Ramos (cell line): ENCODE results near the gene IL1R2.

Source experiments
- in situ Hi-C: fragments of 300-500 bp; cut with MboI; formaldehyde crosslinking; loops from one replicate; pipeline ENCODE4 v1.14.3; 2022; ENCODE audit warnings: low sequenced_read_pairs; ENCODE audit not compliant: unreplicated experiment

The IL1R2 gene

DNA sequence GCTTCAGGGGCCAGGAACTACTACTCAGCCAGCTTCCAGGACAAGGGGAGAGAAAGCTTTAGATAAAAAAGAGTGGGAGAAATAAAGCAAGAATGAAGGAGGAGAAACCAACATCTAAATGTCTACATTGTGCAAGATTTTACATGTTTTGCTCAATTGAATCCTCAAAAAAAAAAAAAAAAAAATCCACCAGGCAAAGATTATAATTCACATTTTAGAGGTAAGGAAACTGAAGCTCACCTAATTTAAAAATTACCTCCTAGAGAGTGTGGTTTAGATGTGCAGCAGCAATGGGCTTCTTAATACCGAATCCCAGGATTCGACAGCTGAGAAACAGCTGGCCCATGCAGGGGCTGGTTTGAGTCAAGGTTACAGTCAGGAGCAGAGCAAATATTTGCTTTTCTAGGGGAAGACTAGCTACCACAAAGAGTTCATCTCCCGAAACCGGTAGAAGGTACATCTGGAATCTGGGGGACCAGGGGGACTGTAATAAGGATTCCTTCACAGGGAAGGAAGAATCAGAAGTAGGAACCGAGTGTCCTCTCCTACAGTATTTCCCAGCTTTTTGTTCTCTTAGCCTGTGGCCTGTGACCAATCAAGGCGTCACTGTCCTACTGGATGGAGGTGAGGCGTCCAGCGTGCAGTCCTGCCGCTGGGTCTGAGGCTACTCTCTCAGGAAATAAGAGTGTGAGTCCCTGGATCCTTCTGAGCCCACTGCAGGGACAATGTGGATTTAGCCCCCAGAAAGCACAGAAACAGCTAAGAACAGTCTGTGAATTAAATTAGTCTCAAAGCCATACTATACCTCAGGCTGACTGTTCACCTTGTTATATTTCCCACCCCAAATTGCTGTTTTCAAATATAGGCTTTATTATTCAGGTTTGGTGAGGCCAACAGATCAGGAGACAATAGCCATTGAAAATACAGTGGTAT lies 42.3 kb downstream of the IL1R2 start:
- in situ Hi-C loops = no loop called here

GRCh38 chr2:102034683-102035548 lies 43.2 kb downstream of the IL1R2 start:
- in situ Hi-C loops = no loop called here

- in situ Hi-C loops = no loop called here
These were observed 45.9 kb downstream of the IL1R2 start for GRCh38 chr2:102037681-102038080.

- in situ Hi-C loops = no loop called here
These were observed 48.5 kb downstream of the IL1R2 start for GRCh38 chr2:102040229-102040628.

DNA sequence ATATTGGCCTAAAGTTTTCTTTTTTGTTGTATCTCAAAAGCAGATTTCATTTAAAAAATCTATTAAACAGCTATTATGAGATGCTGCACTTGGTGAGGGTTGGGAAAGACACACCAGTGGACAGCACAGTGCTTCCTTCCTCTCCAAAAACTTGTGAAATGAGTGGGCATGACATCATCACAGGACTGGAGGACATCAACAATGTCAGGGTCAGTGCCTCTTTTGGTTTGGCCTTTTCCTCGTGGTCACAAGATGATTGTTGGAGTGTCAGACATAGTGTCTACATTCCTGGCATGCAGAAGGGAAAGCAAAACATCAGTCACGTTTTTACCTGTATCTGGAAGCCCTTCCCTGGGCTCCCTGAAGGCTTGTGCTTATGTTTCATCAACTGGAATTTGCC lies 49.6 kb downstream of the IL1R2 start:
- in situ Hi-C loops = no loop called here

DNA sequence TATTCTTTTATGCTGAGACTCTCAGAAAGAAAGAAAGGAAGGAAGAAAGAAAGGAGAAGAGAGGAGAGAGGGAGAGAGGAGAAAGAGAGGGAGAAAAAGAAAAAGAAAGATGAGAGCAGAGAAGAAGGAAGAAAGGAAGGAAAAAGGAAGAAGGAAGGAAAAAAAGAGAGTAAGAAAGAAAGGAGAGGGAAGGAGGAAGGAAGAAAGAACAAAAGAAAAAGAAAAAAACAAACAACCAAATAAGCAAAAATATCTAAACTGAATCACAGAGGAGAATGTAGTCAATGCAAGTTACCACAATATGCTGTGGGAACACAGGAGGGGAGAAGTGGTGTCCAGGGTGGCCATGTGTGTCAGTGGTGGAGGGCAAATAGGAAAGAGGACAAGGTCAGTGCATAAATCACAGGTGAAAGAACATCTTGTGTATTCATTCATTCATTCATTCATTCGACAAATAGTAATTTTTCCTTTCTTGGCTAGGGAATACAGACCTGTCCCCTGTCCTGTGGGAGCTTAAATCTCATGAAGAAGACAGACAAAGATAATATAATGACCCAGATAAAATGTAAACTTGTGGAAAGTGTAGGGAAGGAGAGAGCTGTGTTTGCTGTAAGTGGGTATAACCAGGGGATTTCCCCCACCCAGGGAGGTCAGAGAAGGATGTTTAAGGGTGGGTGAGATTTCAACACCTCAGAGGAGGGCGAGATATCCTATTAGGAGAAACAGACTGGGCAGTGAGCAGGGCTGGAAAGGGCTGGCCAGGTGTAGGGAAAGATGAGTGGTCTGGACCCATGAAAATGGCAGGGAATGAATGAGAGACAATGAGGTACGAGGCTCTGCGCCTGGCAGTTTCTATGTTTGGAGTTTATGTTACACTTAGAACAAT lies 50.7 kb downstream of the IL1R2 start:
- in situ Hi-C loops = no loop called here

- in situ Hi-C loops = no loop called here
These were observed 51.8 kb downstream of the IL1R2 start for GRCh38 chr2:102043560-102043959.

DNA sequence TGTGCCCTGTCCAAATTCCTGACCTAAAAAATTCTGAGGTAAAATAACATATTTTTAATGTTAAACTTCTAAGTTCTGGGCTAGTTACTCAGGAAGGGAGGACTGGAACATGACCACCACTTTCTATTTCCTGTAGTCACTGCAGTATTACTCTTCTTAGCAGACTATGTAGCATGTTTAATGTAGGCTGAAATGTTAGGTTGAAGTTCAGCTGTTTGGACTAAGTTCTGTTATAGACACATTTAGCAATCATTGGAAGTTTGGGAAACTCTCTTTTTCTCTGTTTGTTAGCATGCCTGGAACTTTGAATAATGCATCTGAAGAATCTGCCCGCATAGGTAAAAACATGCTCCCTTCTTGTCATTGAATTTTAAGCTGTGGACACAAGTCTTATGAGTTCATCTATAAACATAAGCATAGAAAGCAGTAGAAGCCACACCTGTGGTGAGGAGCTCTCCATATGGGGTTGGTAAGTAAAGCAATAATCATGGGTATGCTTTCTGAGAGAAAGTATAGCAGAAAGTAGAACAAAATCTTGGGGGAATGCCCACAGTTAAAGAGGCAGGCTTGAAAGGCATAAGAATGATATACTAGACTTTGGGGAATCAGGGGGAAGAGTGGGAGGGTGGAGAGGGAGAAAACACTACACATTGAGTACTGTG lies 52.6 kb downstream of the IL1R2 start:
- in situ Hi-C loops = no loop called here

GRCh38 chr2:102044967-102045489 lies 53.3 kb downstream of the IL1R2 start:
- in situ Hi-C loops = no loop called here

DNA sequence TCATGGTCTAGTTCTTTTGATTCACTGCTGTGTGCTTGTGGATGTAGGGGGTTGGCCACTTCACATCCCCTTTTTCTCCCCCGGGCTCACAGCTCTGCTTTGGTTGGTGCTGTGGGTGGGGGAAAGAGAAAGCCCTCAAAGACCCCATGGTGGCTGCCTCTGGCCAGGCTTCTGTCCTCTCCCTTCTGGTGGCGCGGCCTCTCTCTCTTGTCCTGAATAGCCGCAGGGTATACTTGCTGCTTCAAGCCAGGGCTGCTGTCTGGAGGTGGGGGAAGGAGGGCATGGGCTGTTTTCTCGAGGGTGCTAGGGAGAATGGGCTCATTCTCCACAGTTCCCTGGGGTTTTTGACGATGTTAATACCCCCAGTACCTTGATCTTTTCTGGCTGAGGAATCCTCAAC lies 53.9 kb downstream of the IL1R2 start:
- in situ Hi-C loops = no loop called here

GRCh38 chr2:102046135-102046986 lies 54.6 kb downstream of the IL1R2 start:
- in situ Hi-C loops = no loop called here

DNA sequence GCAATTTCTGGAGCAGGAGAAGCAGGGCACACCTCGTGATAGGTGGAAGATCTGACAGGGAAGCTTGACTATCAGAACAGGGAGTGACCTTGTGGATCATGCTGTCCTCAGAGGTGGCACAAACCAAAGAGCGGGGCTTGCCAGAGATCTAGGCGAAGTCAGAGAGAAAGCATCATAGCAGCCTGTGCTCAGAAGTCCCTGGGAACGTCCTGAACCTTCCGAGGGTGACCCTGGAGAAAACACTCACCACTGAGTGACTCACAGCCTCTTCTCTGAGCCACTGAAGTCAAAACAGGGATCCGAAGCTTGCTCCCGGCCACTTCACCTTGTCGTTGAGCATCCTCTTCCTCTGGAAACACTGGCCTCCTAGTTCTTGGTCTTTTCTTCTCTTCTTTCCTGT lies 56.7 kb downstream of the IL1R2 start:
- in situ Hi-C loops = no loop called here

DNA sequence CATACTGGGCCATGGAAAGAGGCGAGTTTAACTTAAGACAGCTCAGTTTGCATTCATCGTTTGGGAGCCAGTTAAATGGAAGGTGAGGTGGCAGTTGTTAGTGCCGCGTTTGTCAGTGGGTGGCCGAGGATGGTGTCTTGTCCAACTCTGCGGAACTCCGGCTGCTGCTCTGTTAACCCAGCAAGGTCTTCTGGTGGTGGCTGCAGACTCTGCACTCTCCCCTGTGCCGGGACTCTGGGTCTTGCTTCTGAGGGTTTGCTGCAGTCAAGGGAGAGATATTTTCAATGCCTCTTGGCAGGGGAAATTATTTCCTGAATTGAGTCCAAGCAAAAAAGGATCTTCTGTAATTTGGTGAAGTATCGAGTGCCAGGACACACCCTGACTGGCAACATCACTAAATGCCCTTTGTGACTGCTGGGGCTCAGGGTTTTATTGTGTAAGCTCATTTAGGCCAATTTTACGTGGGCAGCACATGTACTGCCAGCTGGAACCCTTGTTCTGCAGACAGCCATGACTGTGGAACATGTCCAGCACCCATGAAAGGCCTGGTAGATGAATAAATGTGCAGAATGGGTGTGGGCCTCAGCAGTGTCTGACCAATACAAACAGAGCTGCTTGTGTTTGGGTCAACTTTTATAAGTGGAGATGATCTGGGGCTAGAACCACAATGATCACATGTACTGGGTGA lies 58.1 kb downstream of the IL1R2 start:
- in situ Hi-C loops = no loop called here

GRCh38 chr2:102050854-102051391 lies 59.2 kb downstream of the IL1R2 start:
- in situ Hi-C loops = no loop called here

- in situ Hi-C loops = no loop called here
These were observed 60.0 kb downstream of the IL1R2 start for GRCh38 chr2:102051692-102052277.

DNA sequence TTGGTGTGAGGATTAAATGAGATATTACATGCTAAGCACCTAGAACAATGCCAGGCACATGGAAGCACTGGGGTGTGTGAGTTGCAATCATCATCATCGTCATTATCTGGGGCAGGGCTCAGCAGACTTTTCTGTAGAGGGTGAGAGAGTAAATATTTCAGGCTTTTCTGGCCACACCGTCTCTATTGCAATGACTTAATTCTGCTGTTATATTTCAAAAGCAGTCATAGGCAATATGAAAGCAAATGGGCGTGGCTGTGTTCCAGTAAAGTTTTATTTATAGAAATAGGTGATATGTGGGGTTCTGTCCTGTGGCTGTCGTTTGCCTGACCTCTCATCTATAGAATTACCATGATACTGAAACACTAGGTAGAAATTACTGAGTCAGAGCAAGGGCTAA lies 60.6 kb downstream of the IL1R2 start:
- in situ Hi-C loops = no loop called here

GRCh38 chr2:102053096-102053495 lies 61.3 kb downstream of the IL1R2 start:
- in situ Hi-C loops = no loop called here
